Occipital lobe (tissue), 2 donors: Measurements from ENCODE around the gene CACNA1G. TPM values are rescaled to one million over a fixed set of nuclear protein-coding genes. Genes with fewer than 3 reads are reported as not detected.
A peak's percentile ranks its signal among the peaks of the same experiment; 100 is the strongest.

Source experiments
- DNase-seq: peaks from one replicate; lab custom pipeline; 2025; lab: John Stamatoyannopoulos, UW
- total RNA-seq: library from RNA; depleted of rRNA; stranded (reverse); fragments of >200 nt; gene quantifications from one replicate; pipeline ENCODE4 v1.2.3, GENCODE V29; 2014

The CACNA1G gene
- total RNA-seq, 1 donor from 2014 or later, result 20.1 TPM

DNA sequence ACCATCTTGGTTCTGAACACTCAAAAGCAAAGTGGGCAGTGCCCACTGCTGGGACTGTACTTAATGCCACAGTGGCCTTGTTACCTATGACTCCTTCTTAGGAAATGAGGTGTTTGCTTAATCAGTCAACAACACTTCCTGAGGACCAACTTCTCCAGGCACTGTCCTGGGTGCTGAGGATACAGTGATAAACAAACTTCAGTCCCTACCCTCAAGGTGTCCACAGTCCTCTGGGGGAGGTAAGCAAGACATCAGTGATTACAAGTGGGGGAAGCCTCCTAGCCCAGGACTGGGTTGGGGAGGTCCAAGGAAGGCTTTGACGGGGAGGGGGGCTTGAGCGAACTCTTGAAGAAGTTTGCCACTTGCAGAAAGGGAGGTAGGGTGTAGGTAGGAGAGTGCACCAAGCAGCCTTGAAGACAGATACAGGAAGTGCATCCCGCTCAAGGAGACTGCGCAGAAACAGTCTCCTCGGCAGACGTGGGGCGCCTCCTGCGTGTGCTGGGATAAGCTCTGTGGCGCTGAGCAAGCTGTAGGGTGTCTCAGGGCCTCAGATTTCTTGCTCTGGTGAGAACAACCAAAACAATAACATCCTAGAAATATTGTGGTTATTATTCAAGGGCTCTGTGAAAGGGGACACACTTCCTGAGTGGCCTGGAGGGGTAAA is 71.5 kb downstream of the CACNA1G start:
- no peak for DNase-seq

DNA sequence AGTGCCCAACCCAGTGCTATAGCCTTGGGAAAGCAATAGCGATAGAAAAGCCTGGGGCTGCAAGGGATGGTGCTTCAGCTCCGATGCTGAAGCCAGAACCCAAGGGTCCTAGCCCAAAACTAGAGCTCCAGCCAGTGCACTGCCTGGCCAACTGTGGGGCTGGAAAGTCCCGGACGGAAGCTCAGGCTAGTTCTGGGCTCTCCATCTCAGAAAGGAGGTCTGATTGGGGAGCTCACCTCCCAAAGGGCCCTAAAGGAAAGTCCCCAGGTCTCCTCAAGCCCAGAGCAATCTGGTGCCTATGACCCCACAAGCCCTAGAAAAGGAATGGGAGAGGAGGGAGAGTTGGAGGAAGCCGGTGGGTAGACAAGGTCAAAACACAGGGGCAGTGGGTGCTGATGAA is 72.1 kb downstream of the CACNA1G start:
- DNase-seq, result no peak

DNA sequence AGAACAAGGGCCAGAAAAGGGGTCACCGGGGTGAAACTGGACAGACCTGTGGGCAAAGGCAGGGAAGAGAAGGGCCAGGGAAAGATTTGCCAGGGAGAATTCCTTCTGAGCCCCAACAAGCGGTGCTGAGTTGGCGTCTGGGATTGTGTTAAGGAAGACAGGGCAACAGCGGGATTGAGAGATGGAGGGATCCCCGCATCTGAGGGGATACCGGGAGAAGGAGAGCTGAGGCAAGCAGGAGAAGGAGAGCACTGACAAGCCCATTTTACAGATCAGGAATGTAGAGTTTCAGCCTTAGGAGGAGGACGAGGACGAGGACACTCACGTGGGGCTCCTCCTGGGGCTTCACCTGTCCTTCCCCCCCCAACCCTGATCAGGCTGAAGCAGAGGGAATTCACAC is 73.2 kb downstream of the CACNA1G start:
- DNase-seq, result no peak

DNA sequence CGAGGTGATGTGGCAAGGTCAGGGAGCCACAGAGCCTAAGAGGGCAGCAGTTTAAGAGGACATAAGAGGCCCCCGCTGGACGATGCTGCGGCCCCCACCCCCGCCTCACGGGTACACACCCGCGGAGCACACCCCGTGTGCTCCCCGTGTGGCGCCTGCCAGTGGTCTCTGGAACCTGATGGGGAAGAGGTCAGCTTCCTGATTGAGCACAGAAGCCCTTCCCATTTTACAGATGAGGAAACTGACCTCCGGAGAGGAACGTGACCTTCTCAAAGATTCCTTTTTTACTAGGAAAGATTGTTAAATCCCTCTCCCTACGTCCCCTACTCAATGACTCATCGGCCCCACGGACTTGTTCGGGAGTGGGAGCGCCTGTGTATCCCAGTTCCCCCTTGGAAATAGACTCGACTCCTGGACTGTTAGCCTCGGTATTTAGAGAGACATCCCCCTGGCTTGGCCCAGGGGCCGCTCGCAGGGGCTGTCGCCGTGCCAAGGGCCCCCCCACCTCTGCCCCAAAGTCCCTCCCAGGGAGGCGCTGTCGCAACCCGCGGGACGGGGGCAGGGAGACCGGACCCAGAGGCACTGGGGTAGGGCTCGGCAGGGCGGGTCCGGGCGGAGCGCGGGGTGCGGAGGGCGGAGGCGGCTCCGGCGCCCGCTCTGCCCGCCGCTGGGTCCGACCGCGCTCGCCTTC is 73.9 kb downstream of the CACNA1G start, which contains the start of gene ABCC3:
Gene ABCC3 (plus strand): TSS at position 658 of the 691 bp plus-strand sequence. CDS start 56 bp downstream, outside the sequence.
- no peak for DNase-seq

DNA sequence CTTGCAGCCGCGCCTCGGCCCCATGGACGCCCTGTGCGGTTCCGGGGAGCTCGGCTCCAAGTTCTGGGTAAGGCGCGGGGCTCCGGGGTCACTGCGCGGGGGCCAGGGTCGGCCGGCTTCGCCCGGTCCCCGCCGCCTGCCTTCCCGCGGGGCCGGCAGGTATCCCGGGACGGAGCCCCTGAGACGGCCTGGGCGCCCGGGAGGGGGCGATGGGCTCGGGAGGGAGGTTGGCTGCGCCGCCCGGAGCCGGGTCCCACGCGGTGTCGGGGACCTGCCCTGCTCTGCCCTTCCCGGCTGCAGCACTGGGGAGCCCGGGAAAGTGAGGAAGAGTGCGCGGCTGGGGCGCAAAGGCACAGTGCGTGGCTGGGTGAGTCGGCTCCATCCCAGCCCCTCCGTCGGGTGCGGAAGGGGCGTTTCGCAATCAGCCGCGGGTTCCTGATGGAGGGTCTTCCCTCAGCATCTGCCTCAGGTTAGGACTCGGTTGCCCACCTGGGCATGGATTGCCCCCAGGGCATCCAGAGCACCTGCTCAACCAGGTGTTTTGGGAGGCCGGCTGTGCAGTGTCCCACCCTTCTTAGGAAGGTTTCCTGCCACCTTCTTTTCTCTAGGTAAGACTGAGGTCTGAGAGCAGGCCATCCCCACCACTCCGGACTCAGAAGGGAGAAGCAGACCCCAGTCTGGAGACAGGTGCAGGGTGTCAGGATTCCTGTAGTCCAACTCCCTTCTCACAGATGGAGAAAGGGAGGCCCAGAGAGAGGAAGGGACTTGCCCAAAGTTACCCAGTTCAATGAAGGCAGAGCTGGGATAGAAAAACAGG is 74.6 kb downstream of the CACNA1G start:
- no peak for DNase-seq

DNA sequence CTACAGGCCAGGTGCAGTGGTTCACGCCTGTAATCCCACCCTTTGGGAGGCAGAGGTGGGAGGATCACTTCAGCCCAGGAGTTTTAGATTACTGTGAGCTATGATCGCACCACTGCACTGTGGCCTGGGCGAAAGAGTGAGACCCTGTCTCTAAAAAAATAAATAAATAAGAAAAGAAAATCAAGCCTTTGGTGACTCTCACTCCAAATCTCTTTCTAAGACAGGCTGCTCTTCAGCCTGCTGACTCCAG is 75.1 kb downstream of the CACNA1G start:
- no peak for DNase-seq

DNA sequence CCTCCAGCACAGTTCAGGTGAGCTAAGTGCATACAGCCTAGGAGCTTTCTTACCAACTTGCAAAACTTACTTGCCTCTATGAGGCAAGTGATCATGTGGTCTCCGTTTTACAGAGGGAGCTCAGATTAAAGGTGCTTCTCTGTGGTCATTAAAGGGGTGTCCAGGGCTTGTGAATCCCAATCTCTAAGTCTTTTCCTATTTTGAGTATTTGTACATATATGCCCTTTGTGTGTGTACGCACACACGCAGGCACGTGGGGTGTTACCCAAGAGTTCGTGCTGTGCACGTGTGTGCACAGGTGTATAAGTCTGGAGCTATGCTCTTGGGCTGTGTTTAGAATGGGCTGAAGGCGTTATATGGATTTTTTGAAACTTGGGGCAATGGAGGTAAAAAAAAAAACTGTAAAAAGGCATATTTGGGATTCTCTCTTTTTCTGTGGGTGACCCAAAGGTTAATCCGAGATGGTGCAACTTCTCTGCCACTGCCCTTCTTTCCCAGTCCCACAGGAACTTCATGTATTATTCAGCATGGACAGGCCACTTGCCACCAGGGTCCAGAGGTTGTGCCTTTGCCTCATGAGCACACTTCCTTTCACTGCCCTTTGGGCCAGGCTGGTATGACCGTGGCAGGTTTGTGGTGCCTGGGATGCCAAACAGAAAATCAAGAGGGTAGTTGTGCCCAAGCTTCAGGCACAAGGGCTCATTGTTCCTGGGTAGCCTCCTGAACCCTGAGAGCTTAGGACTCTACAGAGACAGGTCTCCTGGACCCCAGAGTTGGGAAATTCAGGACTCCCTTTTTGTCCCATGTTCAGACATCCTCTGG is 75.7 kb downstream of the CACNA1G start:
- DNase-seq, result no peak

DNA sequence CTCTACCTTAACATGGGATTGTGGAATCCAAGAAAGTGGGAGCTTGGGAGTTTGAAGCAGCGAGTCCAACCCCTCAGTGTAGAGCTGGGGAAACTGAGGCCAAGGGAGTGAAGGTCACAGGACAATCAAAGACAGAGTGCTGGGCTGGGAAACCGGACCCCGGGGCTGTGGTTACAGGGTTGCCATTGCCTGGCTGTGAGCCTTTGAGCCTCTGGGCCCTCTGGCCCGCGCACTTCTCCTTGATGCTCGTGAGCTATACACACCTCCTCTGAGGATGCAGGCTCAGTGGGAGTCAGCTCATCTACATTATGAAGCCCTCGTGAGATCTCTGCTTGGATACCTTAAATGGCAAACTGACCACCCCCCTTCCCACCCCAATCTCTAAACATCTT is 76.3 kb downstream of the CACNA1G start:
- DNase-seq, result no peak

DNA sequence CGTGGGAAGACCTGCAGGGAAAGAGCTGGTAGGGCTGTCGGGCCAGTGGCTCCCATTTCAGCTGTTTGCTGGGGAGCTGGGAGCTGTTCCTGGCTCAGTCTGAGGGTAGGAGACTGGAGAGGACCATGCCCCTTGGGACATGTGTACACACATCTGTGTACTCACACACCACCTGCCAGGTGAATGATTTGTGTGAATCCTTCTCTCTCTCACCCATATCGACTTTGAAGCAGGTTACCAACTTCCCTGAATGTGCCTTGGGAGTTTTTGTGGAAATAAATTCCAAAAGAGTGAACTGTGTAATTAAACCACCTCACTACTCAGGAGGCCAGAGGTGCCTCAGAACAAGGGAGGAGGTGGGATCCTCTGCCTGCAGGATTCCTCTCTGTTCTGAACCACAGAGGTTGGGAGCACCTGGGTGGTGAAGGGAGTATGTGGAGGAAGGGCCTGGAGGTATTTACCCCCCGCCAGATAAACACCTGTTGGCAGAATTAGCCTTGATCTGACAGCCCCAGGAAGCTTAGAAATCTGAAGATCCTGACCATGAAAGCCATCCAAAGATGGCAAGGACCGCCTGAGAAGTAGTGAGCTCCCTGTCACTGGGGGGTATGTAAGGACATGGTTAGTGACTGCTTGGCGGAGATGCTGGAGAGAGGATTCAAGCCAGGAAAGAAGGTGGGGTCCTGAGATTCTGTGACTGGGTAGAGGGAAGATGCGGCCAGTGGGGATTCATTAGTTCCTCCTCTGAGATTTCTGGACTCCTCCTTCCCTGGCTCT is 77.5 kb downstream of the CACNA1G start:
- no peak for DNase-seq

DNA sequence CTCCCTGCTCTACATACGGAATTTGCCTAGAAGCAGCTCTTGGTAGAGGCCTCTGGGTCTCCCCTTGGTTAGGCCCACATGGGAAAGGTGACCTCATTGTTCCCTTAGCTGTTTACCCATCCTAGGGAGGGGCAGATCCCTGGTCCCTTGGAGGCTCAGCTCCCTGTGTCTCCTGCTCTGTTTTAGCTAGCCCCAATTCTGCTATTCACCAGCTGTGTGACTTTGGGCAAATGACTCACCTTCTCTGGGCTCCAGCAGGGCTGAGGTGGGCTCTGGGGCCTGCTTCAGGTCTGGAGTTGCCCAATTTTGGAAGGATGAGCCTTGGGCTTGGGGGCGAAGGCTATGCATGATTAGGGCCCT is 78.1 kb downstream of the CACNA1G start:
- no peak for DNase-seq

DNA sequence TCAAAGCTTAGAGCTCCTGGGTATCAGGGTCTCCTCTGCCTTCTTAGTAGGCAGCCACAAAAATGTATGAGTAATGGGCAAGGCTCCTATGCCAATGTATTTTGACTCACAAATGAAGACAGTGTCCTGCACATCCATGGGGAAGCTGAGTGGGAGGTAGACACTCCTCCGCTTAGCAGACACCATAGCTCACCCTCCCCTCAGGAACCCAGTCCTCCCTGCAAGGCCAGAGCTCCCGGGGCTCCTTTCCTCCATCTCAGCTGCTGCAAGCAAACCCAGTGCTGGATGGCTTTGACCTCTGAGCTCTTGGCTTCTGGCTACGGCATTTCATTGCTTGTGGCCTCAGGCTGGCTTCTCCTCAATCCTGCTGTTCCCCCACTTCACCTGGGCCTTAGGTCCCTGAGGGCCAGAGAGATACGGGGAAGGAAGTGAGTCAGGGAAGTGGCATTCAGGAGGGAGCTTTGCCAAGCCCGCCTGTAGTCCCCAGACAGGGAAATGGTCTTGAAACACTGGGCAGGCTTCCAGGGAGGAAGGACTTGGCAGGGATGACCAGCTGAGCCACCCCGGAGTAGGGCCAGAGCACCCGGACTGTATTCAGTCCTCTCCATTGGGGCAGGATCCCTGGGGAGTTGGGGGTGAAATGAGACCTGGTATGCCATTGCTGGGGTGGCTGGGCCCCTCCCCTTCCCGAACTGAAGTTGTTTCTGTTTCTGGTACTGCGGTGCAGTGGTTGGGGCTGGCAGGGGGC is 78.6 kb downstream of the CACNA1G start:
- DNase-seq, result peak; percentile 47

DNA sequence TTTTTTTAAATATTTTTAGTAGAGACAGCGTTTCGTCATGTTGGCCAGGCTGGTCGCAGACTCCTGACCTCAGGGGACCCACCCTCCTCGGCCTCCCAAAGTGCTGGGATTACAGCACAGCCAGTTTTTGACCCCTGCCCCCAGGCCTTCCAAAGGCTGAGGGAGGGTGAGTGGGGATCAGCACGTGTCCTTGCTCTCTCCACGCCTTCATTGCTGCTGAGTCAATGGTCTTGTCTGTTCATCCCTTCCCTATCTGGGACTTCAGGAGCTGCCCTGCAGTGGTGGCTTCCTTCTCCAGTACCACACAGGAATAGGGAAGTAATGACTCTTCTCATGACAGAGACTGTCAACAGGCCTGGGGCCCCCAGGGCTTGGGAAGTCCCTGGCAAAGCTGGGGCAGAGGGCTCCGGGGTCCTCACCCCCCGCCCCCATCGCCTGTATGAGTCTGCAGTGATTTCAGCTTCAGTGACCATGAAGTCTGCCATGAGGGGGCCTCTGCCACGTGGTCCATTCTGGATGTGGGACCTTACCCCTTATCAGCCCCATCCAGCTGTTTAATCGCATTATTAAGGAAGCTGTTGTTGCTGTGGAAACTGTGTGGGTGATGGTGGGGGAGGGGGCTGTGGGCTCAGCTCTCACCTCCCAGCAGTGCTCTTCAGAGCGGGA is 80.3 kb downstream of the CACNA1G start:
- no peak for DNase-seq

DNA sequence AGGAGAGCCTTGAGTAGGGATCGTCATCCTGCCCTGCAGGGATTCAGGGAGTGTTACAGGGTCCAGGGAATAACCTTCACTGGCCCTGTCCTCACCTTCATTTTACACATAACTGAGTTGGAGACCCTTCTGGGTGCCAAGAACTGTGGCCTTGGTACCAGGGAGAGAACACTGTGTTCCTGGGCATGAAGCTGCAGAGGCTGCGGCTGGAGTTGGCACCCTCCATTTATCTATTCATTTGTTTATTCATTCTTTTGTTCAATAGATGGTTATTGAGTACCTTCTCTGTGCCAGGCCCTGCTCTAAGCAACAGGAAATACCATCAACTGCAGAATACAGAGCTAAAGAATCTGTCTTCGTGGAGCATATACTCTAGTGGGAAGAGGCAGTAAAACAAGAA is 80.8 kb downstream of the CACNA1G start:
- DNase-seq, result no peak

DNA sequence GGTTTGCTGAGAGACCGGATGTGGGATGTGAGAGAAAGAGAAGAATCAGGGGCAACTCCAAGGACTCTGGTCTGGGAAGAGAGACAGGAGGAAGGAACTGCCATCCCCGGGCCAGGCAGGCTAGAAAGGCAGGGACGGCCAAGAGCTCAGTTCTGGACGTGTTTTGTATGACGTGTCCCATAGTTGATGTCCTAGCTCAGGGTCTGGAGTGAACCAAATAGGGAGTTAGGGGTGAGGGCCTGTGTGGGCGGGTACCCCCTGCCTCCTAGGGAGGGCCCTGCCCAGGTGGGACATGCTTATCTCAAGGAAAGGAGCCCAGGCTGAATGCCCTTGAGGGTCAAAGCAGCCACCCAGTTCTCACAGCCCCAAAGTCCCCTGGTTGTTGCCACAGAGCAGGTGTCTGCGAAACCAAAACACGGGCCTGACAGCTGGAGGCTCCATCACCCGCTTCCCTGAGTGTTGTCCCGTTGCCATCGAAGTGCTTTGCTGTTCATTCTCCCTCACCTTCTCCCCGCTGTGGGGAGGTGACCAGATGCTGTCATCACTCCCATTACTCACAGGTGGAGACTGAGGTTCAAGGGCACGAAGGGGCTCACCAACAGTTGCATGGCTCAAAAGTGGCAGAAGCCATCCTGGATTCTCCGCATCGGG is 81.7 kb downstream of the CACNA1G start:
- no peak for DNase-seq

DNA sequence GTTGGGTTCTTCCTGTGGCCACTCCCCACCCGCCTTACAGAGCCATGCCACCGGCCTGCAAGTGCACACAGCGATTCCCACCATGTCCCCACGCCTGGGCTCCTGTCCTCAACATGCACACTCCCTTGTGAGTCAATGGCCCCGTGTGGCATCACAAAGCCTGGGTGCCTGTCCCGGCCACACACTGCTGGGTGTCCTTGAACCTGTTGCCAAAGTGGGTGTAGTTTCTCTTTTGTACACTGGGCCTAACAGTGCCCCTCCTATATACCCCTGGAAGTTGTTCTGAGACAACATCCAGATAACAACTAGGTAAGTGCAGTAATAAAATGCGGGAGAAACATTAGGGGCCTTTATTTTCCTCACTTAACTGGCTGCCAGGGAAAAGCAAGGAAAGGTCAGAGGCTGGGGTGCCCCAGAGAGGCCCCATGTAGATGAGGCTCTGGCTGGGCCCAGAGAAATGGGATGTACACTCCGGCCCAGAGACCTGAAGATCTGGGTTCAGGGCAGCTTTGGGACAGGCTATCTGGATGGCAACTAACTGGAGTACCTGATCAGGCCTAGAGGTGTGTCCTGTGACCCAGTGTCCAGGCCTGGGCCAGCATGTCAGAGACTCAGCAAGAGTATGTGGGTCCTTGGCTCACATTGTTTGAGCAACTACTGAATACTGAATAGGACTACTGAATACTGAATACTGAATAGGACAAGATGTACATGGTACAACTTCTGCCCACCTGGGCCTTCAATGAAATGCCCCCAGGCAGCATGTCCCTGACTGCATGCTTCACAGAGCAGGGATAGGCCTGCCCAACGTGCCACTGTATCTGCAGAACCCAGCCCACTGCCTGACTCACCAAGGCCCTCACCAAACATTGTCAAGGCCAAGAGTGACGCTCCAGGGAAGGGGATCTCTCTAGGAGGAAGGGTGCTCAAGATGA is 82.5 kb downstream of the CACNA1G start:
- DNase-seq, result no peak

DNA sequence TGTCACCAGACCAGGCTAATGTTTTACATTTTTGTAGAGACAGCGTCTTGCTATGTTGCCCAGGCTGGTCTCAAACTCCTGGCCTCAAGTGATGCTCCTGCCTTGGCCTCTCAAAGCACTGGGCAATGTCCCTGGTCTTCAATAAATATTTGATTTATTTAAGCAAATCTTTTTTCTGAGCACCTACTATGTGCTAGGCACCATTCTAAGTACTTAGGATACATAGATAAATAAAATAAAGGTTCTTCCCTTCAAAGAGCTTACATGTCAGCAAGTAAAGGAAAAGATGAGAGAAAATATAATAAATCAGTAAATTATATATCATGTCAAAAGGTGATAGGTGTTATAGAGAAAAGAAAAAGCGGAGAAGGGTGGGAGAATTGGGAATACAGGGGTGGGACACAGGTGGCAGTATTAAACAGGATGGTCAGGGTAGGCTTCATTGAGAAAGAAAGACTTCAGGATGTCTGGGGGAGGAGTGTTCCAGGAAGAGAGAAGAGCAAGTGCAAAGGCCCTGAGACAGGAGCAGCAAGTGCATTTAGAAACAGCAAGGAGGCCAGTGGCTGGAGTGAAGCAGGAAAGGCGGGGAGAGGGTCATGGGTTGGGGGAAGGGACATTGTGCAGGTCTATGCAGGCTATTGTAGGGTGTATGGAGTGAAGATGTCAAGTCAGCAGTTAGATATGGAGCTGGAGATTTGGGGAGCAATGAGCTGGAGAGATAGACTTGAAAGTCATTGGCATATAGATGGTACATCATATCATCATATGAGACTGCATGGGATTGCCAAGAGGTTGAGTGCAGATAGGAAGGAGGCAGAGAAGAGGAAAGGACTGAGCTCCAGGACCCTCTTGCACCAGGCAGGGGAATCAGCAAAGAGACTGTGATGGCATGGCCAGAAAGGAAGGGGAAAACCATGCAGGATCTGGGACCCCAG is 85.5 kb downstream of the CACNA1G start:
- no peak for DNase-seq

DNA sequence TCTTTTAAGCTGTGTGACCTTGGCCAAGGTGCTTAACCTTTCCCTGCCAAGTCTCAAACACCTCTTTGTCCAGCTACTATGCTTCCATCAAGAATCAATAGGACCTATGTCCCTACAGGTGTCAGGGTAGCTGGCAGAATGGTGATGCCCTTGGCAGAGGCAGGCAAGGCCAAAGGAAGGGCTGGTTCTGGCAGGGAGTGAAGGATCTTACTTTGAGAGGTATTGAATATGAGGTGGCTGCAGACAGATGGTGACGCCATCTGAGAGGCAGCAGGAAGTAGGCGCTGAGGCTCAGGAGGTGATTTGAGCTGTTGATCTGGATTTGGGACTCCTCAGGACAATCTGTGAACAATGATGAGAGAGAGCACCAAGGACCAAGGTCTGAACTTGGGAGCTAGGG is 86.7 kb downstream of the CACNA1G start:
- DNase-seq, result no peak
